Adrenal gland (tissue), 5 donors: Measurements from ENCODE around the gene HBD.

Source experiments
- POLR2A ChIP-seq, 2 donors: fragments of 450-650 bp; IDR thresholded peaks; one replicate each; pipeline ENCODE4 v1.6.1; 2017; ENCODE audit warnings: antibody characterized with exemption in 2 of 2, mild to moderate bottlenecking in 2 of 2, moderate library complexity in 1 of 2
- TF ChIP-seq, protein P1 (sequence below), 6 experiments: fragments of 450-650 bp in 4 of 6; fragments of 200-600 bp in 2 of 6; sonication (generic) in 1 of 6; IDR thresholded peaks; 1 replicate in 5 of 6; 2 replicates in 1 of 6; pipeline versions ENCODE4 v1.5.1 to v1.8.0; 2016 to 2021; ENCODE audit warnings: antibody characterized with exemption in 6 of 6, mild to moderate bottlenecking in 2 of 6, moderate library complexity in 1 of 6
- donor health status: DM: no; HTN: no; CAD: no.

GRCh38 chr11:5232176-5232575, 2.1 kb downstream of the HBD start:
- TF ChIP-seq POLR2A (IDR thresholded peaks at IDR 0.05): no peak
- TF ChIP-seq, protein P1, sequence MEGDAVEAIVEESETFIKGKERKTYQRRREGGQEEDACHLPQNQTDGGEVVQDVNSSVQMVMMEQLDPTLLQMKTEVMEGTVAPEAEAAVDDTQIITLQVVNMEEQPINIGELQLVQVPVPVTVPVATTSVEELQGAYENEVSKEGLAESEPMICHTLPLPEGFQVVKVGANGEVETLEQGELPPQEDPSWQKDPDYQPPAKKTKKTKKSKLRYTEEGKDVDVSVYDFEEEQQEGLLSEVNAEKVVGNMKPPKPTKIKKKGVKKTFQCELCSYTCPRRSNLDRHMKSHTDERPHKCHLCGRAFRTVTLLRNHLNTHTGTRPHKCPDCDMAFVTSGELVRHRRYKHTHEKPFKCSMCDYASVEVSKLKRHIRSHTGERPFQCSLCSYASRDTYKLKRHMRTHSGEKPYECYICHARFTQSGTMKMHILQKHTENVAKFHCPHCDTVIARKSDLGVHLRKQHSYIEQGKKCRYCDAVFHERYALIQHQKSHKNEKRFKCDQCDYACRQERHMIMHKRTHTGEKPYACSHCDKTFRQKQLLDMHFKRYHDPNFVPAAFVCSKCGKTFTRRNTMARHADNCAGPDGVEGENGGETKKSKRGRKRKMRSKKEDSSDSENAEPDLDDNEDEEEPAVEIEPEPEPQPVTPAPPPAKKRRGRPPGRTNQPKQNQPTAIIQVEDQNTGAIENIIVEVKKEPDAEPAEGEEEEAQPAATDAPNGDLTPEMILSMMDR (IDR thresholded peaks at IDR 0.05): no peak
